ENCODE measurements around the gene TENT5A.
"Not testable (repeated sequence)": the region's sequence is repeated elsewhere in the genome, so short reads cannot be mapped to it uniquely, and the experiment has no call there.

TENT5A gene

DNA sequence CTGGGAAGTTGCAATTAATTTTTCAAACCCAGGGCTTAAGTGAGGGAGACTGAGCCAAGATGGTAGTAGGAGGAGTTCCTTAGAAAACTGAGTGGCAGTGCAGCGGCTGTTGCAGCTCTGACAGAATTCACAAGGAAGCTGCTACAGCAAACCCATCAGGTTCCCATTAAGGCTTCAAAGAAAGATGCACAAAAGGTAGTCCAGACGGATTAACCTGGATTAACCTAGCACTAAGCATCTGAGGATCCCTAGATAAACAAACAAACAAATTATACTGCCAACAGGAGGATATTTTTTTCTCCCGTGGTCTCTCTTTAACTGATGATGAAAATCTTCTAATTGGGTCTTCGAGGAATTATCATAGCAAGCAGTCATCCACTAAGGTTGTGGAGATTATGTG, 5.2 kb downstream of the TENT5A start:
- Histone ChIP-seq H3K27me3 (ENCODE audit: control insufficient read depth, insufficient read depth, low read length) (peaks cover 22% of the 10 kb centered on the region), H3K27ac (ENCODE audit: low read length) (no peak overlapping the region), H3K4me1 (ENCODE audit: control insufficient read depth, low read depth, low read length) (no peaks in the 10 kb centered on the region), H3K4me3 (ENCODE audit: low read length) (no peak overlapping the region), H3K9ac (ENCODE audit: low read length) (no peak overlapping the region), H3K36me3 (ENCODE audit: control insufficient read depth, low read depth, low read length) (no peaks in the 10 kb centered on the region), H3K9me3 (ENCODE audit: control insufficient read depth, low read depth, low read length) (no peaks in the 10 kb centered on the region)

DNA sequence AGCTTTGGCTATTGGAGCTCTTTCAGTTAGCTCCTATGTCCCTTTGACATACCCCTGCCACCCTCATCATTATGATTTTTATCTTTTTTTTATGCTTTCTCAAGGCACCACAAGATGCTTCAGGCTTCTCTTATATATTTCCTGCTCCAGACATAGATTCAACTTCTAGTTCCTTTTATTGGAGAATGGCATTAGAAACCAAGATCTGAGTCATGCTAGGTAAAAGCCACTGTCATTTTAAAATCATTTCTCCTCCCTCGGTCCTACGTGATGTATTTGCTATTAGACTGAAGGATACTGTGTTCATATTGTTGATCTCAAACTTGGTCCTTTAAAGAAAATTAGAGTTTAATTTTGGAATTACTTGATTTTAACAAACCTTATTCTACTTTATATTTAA, 8.3 kb downstream of the TENT5A start:
- Histone ChIP-seq H3K27ac (ENCODE audit: low read length) (no peak overlapping the region), H3K4me3 (ENCODE audit: low read length) (no peak overlapping the region), H3K27me3 (ENCODE audit: control insufficient read depth, insufficient read depth, low read length) (no peaks in the 10 kb centered on the region), H3K9me3 (ENCODE audit: control insufficient read depth, low read depth, low read length) (no peaks in the 10 kb centered on the region), H3K9ac (ENCODE audit: low read length) (no peak overlapping the region), H3K4me1 (ENCODE audit: control insufficient read depth, low read depth, low read length) (no peaks in the 10 kb centered on the region), H3K36me3 (ENCODE audit: control insufficient read depth, low read depth, low read length) (no peaks in the 10 kb centered on the region)

DNA sequence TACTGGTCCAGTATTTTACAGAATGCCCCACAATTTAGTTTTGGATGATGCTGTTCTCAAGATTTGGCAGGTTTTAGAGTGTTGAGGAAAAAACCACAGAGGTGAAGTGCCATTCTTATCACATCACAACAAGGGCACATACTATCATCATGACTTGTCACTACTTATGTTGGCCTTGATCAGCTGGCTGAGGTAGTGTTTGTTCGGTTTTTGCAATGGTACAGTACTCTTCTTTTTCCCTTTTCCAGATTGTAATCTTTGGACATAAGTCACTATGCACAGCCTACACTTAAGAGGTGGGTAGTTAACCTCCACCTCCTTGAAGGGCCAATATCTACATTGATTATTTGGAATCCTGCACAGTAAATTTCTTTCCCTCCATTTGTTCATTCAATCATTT, 8.8 kb downstream of the TENT5A start:
- H3K36me3 ChIP-seq (ENCODE audit: control insufficient read depth, low read depth, low read length): no peaks in the 10 kb centered on the region
- no peak overlapping the region for H3K4me3 ChIP-seq (ENCODE audit: low read length)
- H3K27ac ChIP-seq (ENCODE audit: low read length): no peak overlapping the region
- no peaks in the 10 kb centered on the region for H3K4me1 ChIP-seq (ENCODE audit: control insufficient read depth, low read depth, low read length)
- H3K27me3 ChIP-seq (ENCODE audit: control insufficient read depth, insufficient read depth, low read length): no peaks in the 10 kb centered on the region
- no peak overlapping the region for H3K9ac ChIP-seq (ENCODE audit: low read length)
- H3K9me3 ChIP-seq (ENCODE audit: control insufficient read depth, low read depth, low read length): no peaks in the 10 kb centered on the region

DNA sequence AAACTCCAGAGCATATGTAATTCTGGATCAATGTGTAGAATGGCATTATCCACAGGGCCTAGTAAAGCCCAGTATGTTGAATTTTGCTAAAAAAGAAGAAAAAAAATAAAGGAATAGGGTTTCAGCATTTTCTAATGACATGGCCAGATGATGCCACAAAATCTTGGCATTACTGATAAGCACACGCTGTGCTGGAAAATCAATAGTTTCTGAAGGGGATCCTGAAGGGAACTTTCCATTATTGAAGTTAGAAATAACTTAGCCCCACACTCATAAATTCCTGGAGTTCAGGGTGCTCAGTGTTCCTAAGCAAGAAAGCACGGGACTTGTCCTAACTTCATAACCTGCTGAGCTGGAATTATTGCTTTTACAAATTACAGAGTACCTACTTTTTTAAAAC, 10.8 kb downstream of the TENT5A start:
- H3K4me1 ChIP-seq (ENCODE audit: control insufficient read depth, low read depth, low read length): no peaks in the 10 kb centered on the region

DNA sequence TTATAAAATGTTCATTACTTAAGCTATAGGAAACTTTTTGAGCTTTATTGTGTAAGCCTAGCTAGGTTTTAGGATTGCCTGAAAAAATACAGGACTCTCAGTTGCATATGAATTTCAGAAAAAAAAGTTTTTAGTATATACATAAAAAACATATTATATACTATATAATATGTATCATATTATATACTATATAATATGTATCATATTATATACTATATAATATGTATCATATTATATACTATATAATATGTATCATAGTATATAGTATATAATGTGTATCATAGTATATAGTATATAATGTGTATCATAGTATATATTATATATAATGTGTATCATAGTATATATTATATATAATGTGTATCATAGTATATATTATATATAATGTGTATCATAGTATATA, 11.9 kb downstream of the TENT5A start:
- not testable (repeated sequence) for H3K27ac ChIP-seq (ENCODE audit: low read length); H3K9ac ChIP-seq (ENCODE audit: low read length); H3K27me3 ChIP-seq (ENCODE audit: control insufficient read depth, insufficient read depth, low read length); H3K36me3 ChIP-seq (ENCODE audit: control insufficient read depth, low read depth, low read length); H3K4me1 ChIP-seq (ENCODE audit: control insufficient read depth, low read depth, low read length); H3K9me3 ChIP-seq (ENCODE audit: control insufficient read depth, low read depth, low read length); H3K4me3 ChIP-seq (ENCODE audit: low read length)

More for the DNA sequence above, 10.8 kb downstream of the TENT5A start:
- Histone ChIP-seq H3K36me3 (ENCODE audit: control insufficient read depth, low read depth, low read length) (no peaks in the 10 kb centered on the region), H3K27ac (ENCODE audit: low read length) (no peak overlapping the region), H3K9me3 (ENCODE audit: control insufficient read depth, low read depth, low read length) (no peaks in the 10 kb centered on the region), H3K9ac (ENCODE audit: low read length) (no peak overlapping the region), H3K4me3 (ENCODE audit: low read length) (no peak overlapping the region), H3K27me3 (ENCODE audit: control insufficient read depth, insufficient read depth, low read length) (no peaks in the 10 kb centered on the region)

DNA sequence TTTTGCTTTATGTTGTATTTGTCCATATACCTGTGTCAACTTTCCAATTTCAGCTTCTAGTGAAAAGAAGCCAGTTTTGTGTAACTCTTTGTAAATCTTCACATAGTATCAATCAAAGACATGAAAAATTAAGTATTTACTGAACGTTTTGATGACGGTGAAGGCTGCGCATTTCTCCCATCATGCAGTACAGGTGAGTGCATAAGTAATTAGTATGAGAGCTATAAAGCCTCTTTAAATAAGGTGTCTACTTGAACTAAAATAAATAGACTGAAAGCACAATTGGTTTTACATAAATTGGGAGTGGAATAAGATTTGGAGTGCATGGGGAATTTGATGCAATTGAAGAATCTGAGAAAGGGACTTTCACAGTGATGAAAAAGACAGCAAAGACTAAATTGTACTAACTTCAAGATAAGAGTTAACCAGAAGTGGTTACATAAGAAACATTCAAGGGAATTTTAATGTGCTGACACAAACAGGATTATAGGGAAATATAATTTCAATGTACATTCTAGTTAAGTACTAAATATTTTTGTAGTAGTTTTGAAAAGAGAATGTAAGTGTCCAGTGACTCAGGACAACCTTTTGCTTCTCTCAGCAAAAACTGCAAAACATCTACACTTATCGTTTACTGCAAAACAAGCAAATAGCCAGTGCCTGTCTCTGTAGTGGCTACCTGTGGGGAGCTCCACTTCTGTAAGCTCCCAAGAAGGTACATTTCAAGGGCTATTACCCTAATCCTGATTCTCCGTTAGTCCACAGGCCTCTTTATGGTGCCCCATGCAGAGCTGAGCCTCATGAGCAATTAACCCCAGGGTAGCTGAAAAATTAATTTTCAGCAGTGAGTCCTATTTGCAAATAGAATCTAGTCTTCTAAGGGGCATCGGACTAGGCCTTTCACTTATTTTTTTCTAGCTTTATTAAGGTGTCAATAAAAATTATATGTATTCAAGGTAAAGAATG, 13.0 kb downstream of the TENT5A start:
- H3K4me3 ChIP-seq (ENCODE audit: low read length): no peak overlapping the region

DNA sequence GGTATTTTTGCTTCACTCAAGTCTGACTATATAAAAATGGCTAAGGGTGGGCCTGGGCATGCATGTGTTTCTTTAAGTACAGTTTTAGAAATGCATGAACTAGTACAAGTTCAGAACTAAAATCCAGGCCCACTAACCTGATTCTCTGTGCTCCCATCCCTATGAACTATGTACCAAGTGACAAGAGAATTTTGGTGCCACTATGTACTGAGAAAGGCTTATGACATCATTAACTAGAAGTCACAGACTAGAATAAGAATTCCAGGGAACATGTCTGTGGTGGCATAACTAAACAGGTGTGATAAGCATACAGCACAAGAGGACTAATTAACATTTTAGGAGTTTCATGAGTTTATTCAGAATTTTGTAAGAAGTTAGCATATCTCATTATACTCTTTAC, 16.1 kb downstream of the TENT5A start:
- no peak overlapping the region for H3K4me3 ChIP-seq (ENCODE audit: low read length)
- H3K4me1 ChIP-seq (ENCODE audit: control insufficient read depth, low read depth, low read length): no peaks in the 10 kb centered on the region
- H3K27ac ChIP-seq (ENCODE audit: low read length): no peak overlapping the region
- no peaks in the 10 kb centered on the region for H3K36me3 ChIP-seq (ENCODE audit: control insufficient read depth, low read depth, low read length)
- H3K9me3 ChIP-seq (ENCODE audit: control insufficient read depth, low read depth, low read length): no peaks in the 10 kb centered on the region
- no peak overlapping the region for H3K9ac ChIP-seq (ENCODE audit: low read length)
- H3K27me3 ChIP-seq (ENCODE audit: control insufficient read depth, insufficient read depth, low read length): no peaks in the 10 kb centered on the region

More for the DNA sequence above, 13.0 kb downstream of the TENT5A start:
- Histone ChIP-seq H3K4me1 (ENCODE audit: control insufficient read depth, low read depth, low read length) (no peaks in the 10 kb centered on the region), H3K27ac (ENCODE audit: low read length) (no peak overlapping the region), H3K27me3 (ENCODE audit: control insufficient read depth, insufficient read depth, low read length) (no peaks in the 10 kb centered on the region), H3K36me3 (ENCODE audit: control insufficient read depth, low read depth, low read length) (no peaks in the 10 kb centered on the region), H3K9me3 (ENCODE audit: control insufficient read depth, low read depth, low read length) (no peaks in the 10 kb centered on the region), H3K9ac (ENCODE audit: low read length) (no peak overlapping the region)

DNA sequence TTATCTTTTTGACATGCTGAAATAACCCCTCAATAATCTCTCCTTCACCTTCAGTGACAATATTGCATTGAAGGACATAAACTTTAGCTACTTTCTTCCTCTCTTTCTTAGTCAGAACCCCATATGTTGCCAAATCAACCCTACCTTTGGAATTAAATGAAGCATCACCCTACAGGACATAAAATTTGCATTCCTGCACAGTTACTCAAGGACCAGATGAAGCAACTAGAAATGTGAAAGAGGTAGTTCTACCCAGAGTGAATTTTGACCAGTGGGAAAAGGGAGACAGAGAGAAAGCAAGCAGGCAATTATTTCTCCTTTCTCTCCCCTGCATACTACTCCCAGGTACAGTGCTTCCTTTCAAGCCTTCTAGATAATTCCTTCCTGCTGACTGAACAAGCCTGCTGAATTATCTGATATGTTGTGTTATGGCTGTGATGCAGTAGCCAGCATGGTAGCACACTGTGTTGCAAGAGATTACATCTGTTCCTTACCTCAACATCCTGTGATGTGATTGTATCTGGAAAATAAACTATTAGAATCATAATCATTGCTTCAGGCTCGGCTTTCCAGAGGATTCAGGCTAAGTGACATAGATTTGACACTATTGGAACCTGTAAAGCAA, 16.6 kb downstream of the TENT5A start:
- Histone ChIP-seq H3K27ac (ENCODE audit: low read length) (no peak overlapping the region), H3K4me1 (ENCODE audit: control insufficient read depth, low read depth, low read length) (no peaks in the 10 kb centered on the region), H3K9ac (ENCODE audit: low read length) (no peak overlapping the region), H3K9me3 (ENCODE audit: control insufficient read depth, low read depth, low read length) (no peaks in the 10 kb centered on the region), H3K36me3 (ENCODE audit: control insufficient read depth, low read depth, low read length) (no peaks in the 10 kb centered on the region), H3K4me3 (ENCODE audit: low read length) (no peak overlapping the region), H3K27me3 (ENCODE audit: control insufficient read depth, insufficient read depth, low read length) (no peaks in the 10 kb centered on the region)

DNA sequence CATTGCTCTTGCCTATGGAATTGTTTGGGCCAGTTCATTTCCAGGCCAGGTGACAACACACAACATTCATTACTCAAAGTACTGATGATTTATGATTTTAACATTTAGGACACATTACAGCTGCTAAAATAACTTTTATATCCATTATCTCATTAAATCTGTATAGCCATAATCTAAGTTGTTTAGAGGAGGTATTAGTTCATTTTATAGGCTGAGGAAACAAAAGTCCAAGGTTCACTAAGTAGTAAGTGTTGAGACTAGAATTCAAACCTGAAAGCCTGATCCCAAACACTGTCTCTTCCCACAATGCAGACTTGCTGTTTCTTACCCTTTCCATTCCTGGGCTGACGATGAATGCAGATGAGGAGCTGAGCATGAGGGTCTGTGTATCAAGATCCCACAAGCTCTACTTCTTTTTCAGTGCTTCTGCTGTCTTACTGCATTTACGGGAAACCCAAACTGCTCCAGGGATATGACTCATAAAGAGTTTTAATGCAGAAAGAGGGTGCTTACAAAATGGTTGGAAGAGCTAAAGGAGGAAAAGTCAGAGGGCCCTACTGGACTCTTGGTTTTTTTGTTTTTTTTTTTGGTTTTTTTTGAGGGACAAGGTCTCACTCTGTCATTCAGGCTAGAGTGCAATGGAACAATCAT, 17.9 kb downstream of the TENT5A start:
- no peak overlapping the region for H3K4me3 ChIP-seq (ENCODE audit: low read length)
- no peaks in the 10 kb centered on the region for H3K27me3 ChIP-seq (ENCODE audit: control insufficient read depth, insufficient read depth, low read length)
- no peaks in the 10 kb centered on the region for H3K4me1 ChIP-seq (ENCODE audit: control insufficient read depth, low read depth, low read length)
- no peak overlapping the region for H3K9ac ChIP-seq (ENCODE audit: low read length)
- H3K36me3 ChIP-seq (ENCODE audit: control insufficient read depth, low read depth, low read length): no peaks in the 10 kb centered on the region
- no peaks in the 10 kb centered on the region for H3K9me3 ChIP-seq (ENCODE audit: control insufficient read depth, low read depth, low read length)
- no peak overlapping the region for H3K27ac ChIP-seq (ENCODE audit: low read length)

DNA sequence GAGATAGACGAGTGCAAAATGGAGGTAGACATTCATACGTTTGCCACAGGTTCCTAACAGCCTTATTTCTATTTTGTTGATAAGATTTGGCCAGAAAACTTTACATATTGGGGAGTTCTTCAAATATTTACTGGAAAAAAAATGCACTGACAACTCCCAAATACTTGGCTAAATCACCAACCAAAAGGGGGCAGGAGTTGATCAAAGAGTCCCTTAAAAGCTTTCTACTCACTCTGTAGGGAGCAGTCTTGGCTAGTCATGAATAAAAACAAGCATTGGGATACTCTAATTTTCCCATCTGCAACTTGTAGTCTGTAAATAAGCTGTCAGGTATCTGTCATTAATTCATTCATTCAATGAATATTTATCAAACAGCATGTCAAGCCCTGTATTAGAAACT, 18.4 kb downstream of the TENT5A start:
- no peaks in the 10 kb centered on the region for H3K4me1 ChIP-seq (ENCODE audit: control insufficient read depth, low read depth, low read length)

DNA sequence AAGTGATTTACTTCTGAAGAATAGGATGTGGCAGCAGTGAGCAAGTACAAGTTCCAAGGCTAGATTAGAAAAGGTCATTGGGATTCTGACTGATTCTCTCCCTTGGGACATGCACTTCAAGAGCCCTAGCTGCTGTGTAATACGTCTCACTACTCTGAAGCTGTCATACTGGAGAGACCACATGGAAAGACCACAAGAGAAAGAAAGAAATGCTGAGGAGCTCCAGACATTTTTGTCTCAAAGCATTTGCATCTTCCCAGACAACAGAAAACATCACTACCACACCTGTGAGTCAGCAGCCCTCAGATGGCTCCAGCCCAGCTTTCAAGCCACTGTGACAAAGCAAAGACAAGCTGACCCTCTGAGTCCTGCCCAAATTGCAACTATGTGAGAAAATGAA, 20.7 kb downstream of the TENT5A start:
- no peaks in the 10 kb centered on the region for H3K36me3 ChIP-seq (ENCODE audit: control insufficient read depth, low read depth, low read length)
- no peak overlapping the region for H3K9ac ChIP-seq (ENCODE audit: low read length)
- H3K27me3 ChIP-seq (ENCODE audit: control insufficient read depth, insufficient read depth, low read length): no peaks in the 10 kb centered on the region
- no peak overlapping the region for H3K27ac ChIP-seq (ENCODE audit: low read length)
- H3K4me3 ChIP-seq (ENCODE audit: low read length): no peak overlapping the region
- H3K4me1 ChIP-seq (ENCODE audit: control insufficient read depth, low read depth, low read length): no peaks in the 10 kb centered on the region
- no peaks in the 10 kb centered on the region for H3K9me3 ChIP-seq (ENCODE audit: control insufficient read depth, low read depth, low read length)

More for the DNA sequence above, 18.4 kb downstream of the TENT5A start:
- Histone ChIP-seq H3K9ac (ENCODE audit: low read length) (no peak overlapping the region), H3K27me3 (ENCODE audit: control insufficient read depth, insufficient read depth, low read length) (no peaks in the 10 kb centered on the region), H3K27ac (ENCODE audit: low read length) (no peak overlapping the region), H3K36me3 (ENCODE audit: control insufficient read depth, low read depth, low read length) (no peaks in the 10 kb centered on the region), H3K9me3 (ENCODE audit: control insufficient read depth, low read depth, low read length) (no peaks in the 10 kb centered on the region), H3K4me3 (ENCODE audit: low read length) (no peak overlapping the region)
